Amniotic epithelial cell (primary cell): Measurements from ENCODE around the gene KDM2A.
A peak's percentile ranks its signal among the peaks of the same experiment; 100 is the strongest.
"Not testable (repeated sequence)": the region's sequence is repeated elsewhere in the genome, so short reads cannot be mapped to it uniquely, and the experiment has no call there.

Experiments used
- DNase-seq: peaks from one replicate; pipeline ENCODE4 v3.0.0-alpha.2; 2010; ENCODE audit warnings: low read depth

The KDM2A gene

GRCh38 chr11:67237574-67237973 lies 118.5 kb downstream of the KDM2A start:
- no peak for DNase-seq

- DNase-seq: peak; percentile 59
Measured at GRCh38 chr11:67238894-67239782, 120.1 kb downstream of the KDM2A start.

DNA sequence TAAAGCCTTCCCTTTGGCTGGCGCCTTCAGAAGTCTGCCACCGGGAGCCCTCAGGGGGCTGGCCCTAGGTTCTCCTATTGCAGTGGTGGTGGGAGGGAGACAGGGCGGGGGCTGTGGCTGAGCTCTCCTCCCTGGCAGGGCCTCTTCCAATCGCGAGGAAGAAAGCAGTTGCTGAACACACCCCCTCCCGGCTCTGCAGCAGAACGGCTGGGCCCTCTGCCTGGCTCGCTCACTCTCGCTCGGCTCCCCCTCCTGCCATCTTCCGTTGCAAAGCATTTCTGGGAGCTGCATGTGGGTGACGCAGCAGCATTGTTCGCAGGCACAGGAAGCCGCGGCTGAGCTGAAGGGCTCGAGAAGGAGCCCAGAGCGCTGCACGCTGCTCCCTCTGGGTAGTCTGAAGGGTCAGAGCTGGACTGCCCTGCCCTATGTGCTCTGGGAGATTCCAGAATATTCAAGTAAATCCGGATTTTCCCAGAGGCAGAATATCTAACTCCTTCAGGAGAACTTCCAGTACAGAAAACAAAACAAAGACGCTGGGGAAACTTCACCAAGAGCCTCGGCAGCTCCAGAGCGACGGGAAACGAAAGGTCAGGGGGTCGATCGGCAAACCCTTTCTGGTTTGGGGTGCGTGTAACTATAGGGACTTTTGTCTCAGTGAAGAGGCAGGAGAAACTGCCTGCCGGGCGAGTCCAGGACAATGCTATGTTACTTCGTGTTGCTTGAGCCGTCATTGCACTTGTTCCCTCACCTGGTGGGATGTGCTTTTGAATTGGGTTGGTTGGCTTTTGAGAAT lies 120.9 kb downstream of the KDM2A start:
- DNase-seq: peak; percentile 99

GRCh38 chr11:67240576-67241389 lies 121.7 kb downstream of the KDM2A start:
- peak; percentile 83 for DNase-seq

- DNase-seq: no peak
Measured at GRCh38 chr11:67242548-67242947, 123.5 kb downstream of the KDM2A start.

DNA sequence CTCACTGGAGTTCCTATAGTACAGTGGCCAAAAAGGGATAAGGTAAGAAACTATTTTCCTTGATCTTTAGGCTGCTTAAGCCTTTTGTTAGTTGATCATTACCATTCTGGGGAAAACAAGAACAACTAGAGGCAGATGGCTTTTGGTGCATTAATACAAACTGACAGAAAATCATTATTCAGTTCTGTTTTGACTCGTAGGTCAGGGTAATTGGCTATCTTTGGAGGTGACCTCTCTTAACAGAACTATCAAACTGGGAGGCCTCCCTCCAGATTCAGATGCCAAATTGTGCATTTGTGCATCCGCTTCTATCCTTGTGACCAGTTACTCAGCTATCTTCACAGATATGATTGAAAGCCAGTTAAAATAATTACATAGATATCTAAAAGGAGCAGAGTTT lies 124.0 kb downstream of the KDM2A start:
- DNase-seq: no peak

DNA sequence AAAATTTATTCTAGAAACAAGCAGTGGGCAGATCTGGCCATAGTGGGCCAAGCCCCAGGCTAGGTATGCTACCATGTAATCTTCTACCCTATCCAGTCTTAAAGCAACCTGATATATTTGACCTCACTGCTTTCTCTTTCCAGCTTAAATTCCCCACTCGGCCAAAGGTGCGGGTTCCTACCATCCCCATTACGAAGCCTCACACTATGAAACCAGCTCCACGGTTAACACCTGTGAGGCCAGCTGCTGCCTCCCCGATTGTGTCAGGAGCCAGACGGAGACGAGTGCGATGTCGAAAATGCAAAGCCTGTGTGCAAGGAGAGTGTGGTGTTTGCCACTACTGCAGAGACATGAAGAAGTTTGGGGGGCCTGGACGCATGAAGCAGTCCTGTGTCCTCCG lies 126.0 kb downstream of the KDM2A start:
- no peak for DNase-seq

DNA sequence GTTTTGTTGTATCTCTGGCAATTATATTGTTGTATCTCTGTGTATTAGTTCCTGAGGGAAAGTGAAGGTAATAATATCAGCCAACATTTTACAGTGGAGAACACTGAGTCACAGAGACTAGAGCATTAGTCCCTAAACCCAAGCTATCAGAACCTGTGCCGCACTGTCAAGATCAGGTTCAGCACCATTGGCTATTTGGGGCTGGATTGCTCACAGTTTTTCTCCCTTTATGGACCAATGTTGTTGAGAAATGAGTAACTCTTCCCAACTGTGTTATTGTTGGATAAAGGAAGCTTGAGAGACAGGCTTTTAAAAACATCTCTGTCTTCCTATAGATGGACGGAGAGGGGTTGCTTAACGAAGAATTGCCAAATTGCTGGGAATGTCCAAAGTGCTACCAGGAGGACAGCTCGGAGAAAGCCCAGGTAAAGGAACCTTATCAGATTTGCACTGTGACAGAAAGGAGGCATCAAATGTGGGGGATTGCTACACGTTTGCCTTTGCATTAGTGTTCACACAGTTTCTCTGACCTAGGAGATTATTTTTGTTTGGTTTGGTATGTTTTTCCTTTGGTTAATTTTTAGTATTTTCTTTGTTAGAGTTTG lies 129.0 kb downstream of the KDM2A start:
- DNase-seq: no peak

- DNase-seq: no peak
Measured at GRCh38 chr11:67248653-67249052, 129.6 kb downstream of the KDM2A start.

DNA sequence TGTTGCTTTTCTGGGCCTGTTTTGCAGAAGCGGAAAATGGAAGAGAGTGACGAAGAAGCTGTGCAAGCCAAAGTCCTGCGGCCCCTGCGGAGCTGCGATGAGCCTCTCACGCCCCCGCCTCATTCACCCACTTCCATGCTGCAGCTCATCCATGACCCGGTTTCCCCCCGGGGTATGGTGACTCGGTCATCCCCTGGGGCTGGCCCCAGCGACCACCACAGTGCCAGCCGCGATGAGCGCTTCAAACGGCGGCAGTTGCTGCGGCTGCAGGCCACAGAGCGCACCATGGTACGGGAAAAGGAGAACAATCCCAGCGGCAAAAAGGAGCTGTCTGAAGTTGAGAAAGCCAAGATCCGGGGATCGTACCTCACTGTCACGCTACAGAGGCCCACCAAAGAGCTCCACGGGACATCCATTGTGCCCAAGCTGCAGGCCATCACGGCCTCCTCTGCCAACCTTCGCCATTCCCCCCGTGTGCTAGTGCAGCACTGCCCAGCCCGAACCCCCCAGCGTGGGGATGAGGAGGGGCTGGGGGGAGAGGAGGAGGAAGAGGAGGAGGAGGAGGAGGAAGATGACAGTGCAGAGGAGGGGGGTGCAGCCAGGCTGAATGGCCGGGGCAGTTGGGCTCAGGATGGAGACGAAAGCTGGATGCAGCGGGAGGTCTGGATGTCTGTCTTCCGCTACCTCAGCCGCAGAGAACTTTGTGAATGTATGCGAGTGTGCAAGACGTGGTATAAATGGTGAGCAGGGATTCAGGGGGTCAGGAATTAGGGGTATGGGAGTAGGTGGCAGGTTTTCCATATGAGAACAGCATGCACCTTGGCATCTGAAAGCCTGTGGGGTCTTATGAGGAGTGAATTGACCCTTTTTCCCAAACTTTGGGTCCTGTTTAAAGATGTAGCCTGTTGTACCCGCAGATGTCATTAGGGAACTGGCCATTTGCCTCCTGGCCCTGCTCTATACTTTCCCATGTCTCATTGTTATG lies 131.3 kb downstream of the KDM2A start:
- DNase-seq: no peak

DNA sequence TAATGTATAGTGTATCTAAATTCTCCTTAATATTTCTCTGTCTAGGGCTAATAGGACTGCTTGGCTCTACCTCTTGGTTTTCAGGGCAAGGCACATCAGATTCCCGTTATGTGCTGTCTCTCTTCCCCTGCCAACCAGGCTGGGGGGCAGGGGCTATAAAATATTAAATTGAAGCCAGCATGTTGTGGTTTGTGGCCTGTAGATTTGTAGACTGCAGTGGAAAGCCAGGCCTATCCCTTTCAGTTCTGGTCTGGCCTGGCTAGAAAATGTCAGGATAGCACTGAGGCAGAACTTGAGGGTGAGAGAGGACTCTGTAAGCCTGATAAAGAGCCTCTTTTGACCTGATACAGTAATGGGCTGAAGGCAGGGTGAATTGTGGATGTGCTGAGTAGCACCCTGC lies 132.8 kb downstream of the KDM2A start:
- DNase-seq: no peak

- DNase-seq: peak; percentile 57
Measured at GRCh38 chr11:67252831-67253239, 133.8 kb downstream of the KDM2A start.

DNA sequence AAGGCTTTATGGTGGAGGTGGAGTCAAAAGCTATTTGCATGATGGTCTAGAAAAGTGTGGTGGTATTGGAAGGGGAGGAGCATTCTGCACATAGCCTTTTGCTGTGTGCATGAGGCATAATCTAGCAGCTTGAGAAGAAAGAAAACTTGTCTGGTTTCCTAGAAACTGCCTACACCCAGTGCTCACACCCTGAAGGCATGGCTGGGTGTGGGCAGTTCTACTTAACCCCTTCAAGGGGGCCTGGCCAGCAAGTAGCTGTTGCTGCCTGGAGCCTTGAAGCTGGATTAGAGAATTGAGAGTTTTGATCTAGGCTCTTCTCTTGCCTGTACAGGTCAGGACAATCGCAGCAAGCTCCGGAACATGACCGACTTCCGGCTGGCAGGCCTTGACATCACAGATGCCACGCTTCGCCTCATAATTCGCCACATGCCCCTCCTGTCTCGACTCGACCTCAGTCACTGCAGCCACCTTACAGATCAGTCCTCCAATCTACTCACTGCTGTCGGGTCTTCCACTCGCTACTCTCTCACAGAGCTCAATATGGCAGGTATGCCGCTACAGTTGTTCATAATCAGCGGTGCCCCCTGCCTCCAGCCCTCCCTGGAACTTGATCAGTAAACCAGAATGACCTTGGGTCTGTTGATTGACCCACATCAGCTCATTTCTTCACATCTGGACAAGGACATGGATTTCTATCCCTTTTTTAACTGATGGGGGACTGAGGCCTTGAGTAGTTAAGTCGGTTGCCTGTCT lies 135.0 kb downstream of the KDM2A start:
- DNase-seq: no peak

GRCh38 chr11:67254798-67255197 lies 135.7 kb downstream of the KDM2A start:
- no peak for DNase-seq

DNA sequence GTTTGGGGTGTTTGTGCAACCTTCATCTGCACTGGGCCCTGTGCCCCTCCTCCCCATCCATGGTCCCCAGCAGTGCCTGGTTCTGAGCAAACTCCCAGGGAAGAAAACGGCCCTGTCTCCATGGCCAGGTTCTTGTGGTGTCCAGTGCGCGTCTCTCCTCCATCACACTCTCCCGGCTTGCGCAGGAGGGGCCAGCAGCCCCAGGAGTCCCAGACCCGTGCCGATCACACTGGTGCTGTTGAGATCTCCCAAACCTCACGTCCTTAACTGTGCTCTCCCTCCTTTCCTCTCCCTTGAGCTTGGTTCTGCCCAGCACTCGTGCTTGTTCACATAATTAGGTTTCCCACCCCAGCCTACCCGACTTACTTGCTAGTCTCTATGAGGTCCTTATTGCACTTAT lies 136.3 kb downstream of the KDM2A start:
- DNase-seq: no peak

DNA sequence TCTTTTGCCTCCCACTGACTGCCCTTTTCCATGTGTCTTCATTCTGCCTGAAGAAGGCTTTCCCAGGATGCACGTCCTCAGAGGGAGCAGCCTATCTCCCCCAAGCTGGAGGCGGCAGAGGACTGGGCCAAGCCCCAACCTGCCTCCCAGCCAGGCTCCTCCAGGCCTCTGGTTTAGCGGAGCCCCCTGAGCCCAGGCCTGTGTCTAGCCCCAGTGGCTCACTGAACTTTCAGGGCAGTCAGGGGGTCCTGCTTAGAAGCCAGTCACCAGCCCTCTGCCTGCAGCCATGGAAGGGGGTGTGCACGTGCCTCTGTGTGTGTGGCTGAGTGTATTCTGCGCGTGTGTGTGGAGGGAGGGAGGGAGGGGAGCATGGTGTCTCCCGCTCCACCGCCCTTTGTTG lies 136.8 kb downstream of the KDM2A start:
- DNase-seq: no peak

DNA sequence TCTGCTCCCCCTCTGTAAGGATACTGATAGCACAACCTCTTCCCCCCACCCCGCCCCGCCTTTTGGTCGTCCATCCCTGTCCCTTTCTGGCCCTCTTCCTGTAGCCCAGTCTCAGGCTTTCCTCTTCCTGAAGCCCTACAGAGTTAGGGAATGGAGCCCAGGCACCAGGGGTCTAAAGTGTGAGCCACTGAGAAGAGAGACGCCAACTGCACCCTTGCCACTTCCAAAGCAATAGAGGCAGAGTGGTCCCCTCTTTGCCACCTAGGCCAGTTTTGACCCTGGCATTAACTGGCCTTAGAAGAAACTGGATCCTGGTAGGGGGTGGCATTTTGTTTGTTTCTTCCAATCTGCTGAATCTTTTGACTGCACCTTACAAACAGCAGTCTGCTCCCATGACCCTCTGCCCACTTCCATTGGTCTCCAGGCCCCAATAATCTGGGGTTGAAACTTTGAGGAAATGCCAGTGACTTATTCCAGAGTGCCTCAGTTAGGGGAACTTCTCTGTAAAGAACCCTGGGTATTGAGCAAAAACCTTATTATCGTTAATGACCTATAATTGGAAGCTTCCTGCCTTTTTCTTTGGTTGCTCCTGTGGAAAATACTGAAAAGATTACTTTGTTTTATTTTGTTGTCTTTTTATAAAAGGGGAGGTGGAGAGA lies 137.5 kb downstream of the KDM2A start:
- DNase-seq: no peak

DNA sequence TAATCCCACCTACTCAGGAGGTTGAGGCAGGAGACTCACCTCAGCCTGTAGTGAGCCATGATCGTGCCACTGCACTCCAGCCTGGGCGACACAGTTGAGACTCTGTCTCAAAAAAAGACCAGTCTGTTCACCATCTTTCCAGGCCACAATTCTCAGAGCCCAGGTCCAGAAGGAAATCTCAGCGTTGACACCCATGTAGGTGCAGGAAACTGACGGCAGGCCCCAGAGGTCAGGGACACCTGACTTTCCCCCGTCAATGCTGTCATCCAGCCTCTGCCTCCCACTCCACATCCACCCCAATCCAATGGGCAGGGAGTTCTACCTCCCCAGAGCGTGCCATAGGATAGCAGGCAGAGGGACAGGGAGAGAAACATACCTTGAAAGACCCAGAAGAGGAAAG lies 141.3 kb downstream of the KDM2A start:
- DNase-seq: no peak

DNA sequence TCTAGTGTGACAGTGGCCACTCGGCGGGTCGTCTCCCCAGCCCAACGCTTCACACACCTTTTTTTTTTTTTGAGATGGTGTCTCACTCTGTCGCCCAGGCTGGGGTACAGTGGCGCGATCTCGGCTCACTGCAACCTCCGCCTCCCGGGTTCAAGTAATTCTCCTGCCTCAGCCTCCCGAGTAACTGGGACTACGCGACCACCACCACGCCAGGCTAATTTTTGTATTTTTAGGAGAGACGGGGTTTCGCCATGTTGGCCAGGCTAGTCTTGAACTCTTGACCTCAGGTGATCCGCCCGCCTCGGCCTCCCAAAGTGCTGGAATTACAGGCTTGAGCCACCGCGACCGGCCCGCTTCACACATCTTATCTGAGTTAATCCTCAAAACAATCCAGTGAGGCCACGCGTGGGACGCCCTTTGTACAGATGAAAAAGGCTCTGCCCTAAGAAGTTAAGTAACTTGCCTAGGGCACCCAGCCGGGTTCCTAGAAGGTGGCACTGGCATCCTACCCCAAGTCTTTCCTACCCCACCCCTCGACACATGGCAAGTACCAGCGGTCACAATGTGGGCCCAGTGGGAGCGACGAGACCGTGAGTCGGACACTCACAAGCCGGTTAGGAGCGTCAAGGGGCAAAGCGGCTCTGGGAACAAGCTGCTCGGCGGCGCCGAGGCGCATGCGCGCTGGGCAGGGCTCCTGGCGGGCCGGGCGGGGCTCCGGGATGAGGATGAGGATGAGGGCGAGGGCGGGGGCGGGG lies 142.0 kb downstream of the KDM2A start:
- DNase-seq: not testable (repeated sequence)
